Retinal pigment epithelial cell (primary cell): ENCODE measurements around the gene C12orf54.
"Not testable (repeated sequence)": the region's sequence is repeated elsewhere in the genome, so short reads cannot be mapped to it uniquely, and the experiment has no call there.

Source experiments
- DNase-seq: peaks from one replicate; pipeline ENCODE4 v3.0.0-alpha.2; 2010; ENCODE audit warnings: low read depth
- H3K4me3 ChIP-seq: 2 replicates; pipeline ENCODE4 v1.5.1; 2011; ENCODE audit warnings: mild to moderate bottlenecking, low read length, control low read depth, moderate library complexity
- CTCF ChIP-seq: conservative IDR thresholded peaks from 2 replicates; pipeline ENCODE4 v1.5.1; 2011; ENCODE audit warnings: low read depth, low read length, control low read depth, inconsistent platforms

The C12orf54 gene

DNA sequence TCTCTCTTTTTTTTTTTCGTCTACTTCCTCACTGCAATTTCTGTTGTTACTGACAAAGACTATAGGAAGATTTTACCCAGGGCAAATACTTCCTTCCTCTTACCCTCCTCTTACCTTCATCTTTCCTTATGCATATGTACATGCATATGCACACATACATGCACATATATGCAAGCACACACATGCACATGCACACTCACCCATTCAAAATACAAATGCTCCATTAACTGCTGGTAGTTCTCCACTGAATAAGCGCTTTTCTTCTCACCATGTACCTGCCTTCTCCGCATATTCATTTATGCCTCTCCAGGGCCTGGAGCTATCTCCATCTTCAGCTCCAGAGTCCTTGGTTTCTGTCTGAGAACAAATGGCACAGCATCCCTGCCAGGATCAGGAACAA lies 632 bp downstream of the C12orf54 start:
- no peak overlapping the region for H3K4me3 ChIP-seq
- no peak for TF ChIP-seq CTCF
- no peak for DNase-seq

GRCh38 chr12:48486261-48486660 lies 4.0 kb downstream of the C12orf54 start:
- no peak for DNase-seq
- no peak overlapping the region for H3K4me3 ChIP-seq
- TF ChIP-seq CTCF: no peak

GRCh38 chr12:48486679-48487078 lies 4.4 kb downstream of the C12orf54 start:
- H3K4me3 ChIP-seq: no peak overlapping the region
- DNase-seq: no peak
- no peak for TF ChIP-seq CTCF

- H3K4me3 ChIP-seq: no peak overlapping the region
- TF ChIP-seq CTCF: no peak
- no peak for DNase-seq
These were observed 6.7 kb downstream of the C12orf54 start for GRCh38 chr12:48489012-48489411.

- DNase-seq, H3K4me3 ChIP-seq: not testable (repeated sequence)
These were observed 7.2 kb downstream of the C12orf54 start for GRCh38 chr12:48489456-48489855.

GRCh38 chr12:48500281-48500680 lies 18.0 kb downstream of the C12orf54 start:
- not testable (repeated sequence) for H3K4me3 ChIP-seq, DNase-seq

- not testable (repeated sequence) for DNase-seq, H3K4me3 ChIP-seq
These were observed 24.5 kb downstream of the C12orf54 start for GRCh38 chr12:48506836-48507235.

DNA sequence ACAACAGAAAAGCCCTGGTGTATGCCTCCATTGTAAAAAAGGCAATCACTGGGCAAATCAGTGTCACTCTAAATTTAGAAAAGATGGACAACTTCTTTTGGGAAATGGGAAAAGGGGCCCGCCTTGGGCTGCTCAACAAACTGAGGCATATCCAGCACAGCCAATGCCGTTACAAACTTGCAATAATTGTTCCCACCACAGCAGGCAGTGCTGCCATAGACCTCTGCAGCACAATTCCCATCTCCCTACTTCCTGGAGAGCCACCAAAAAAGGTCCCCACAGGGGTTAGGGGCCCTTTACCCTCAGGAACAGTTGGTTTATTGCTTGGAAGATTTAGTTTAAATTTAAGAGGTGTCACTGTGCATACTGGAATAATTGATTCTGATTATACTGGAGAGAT lies 26.7 kb downstream of the C12orf54 start:
- DNase-seq: no peak
- H3K4me3 ChIP-seq: no peak overlapping the region
- no peak for TF ChIP-seq CTCF

DNA sequence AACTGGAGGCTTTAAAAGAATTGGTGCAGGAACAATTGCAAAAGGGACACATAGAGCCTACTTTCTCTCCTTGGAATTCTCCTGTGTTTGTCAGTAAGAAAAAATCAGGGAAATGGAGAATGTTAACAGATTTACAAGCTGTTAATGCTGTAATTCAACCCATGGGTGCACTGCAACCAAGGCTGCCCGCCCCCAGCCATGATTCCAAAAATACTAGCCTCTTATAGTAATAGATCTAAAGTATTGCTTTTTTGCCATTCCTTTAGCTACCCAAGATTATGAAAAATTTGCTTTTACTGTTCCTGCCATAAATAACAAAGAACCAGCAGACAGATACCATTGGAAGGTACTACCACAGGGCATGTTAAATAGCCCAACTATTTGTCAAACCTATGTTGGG lies 27.8 kb downstream of the C12orf54 start:
- no peak overlapping the region for H3K4me3 ChIP-seq
- no peak for DNase-seq
- TF ChIP-seq CTCF: no peak
